ENCODE data around the gene SAP30L. TPM values are rescaled to one million over a fixed set of nuclear protein-coding genes. Genes with fewer than 3 reads are reported as not detected.
A peak's percentile ranks its signal among the peaks of the same experiment; 100 is the strongest.

The SAP30L gene, protein sequence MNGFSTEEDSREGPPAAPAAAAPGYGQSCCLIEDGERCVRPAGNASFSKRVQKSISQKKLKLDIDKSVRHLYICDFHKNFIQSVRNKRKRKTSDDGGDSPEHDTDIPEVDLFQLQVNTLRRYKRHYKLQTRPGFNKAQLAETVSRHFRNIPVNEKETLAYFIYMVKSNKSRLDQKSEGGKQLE
- 21.1 TPM for polyA plus RNA-seq (2013, experiment 1 of 2)
- 24.2 TPM for polyA plus RNA-seq (2013, experiment 2 of 2)

DNA sequence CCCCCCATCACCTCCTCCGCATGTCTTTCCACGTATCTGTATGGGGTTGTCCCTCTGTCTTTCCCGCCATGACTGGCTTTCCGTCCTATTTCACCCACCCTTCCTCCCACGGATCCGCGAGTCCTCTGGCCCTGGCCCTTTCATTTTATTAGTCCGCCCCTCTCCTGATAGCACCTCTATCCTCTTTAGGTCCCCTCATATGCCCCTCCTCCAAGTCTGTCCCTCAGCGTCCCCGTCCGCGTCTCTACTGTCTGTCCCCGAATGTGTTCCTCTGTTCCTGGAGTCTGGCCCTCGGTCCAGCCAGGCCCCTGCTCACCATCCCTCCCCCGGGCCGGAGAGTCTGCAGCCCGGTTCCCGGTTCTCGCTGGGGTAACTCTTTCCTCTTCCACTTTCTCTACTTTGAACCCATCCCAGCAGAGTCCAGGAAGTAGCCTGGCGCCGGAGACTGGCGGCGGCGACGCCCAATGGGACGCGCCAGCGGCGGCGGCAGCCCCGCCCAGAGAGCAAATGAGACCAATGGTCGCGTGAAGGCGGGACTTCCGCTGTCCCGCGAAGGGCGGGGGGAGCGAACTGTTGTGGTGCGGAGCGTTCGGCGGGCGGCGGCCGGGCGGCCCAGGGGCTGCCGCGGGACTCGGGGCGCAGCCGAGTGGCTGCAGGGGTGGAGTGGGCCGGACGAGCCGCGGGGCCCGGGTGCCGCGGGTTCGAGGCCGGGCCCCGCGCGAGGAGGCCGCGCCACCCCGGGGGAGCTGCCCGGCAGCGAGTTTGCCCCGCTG is at the start of gene SAP30L:
SAP30L (plus strand) TSS at position 576 of the 773 bp plus-strand sequence. CDS start 608 bp downstream, outside the sequence.
- Histone ChIP-seq H3K4me3 (ENCODE audit: low read length) (peak within 1 kb of the TSS; percentile 96), H3K36me3 (ENCODE audit: insufficient read depth, low read length) (peaks cover 13% of the 10 kb centered on the region), H3K4me1 (ENCODE audit: insufficient read depth, low read length) (peaks cover 6% of the 10 kb centered on the region), H3K27ac (ENCODE audit: low read depth, low read length) (no peak within 1 kb of the TSS), H3K9ac (ENCODE audit: low read depth, low read length) (peak within 1 kb of the TSS; percentile 62), H3K27me3 (ENCODE audit: insufficient read depth, low read length) (peaks cover 4% of the 10 kb centered on the region; the same call in 1 of the 2 replicates), H3K9me3 (ENCODE audit: insufficient read depth, low read depth, low read length) (no peaks in the 10 kb centered on the region)
- under 1% methylated on average over 70 of the region's 70 CpGs for WGBS

DNA sequence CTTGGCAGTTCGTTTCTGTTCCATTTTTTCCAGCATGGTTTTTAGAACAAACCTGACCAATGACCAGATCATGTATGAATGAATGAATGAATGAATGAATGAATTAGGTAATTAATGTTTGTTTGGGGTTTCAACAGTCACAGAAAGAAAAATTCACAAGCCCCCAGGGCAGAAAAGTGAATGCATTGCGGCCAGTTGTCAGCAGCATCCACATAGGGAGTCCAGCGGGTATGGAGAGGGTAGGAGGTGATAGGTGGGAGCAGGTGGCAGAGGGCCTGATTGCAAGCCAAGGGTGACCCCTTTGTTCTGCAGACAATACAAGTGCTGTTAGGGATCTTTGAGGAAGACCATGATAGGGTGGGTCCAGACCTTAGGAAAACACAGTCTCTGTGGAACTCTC is 49.7 kb upstream of the SAP30L start:
- Histone ChIP-seq H3K36me3 (ENCODE audit: insufficient read depth, low read length) (no peaks in the 10 kb centered on the region), H3K4me1 (ENCODE audit: insufficient read depth, low read length) (no peaks in the 10 kb centered on the region), H3K4me3 (ENCODE audit: low read length) (no peak overlapping the region), H3K27me3 (ENCODE audit: insufficient read depth, low read length) (no peaks in the 10 kb centered on the region), H3K9ac (ENCODE audit: low read depth, low read length) (no peak overlapping the region), H3K9me3 (ENCODE audit: insufficient read depth, low read depth, low read length) (no peaks in the 10 kb centered on the region), H3K27ac (ENCODE audit: low read depth, low read length) (no peak overlapping the region)
- 83% methylated on average over 3 of the region's 3 CpGs for WGBS

DNA sequence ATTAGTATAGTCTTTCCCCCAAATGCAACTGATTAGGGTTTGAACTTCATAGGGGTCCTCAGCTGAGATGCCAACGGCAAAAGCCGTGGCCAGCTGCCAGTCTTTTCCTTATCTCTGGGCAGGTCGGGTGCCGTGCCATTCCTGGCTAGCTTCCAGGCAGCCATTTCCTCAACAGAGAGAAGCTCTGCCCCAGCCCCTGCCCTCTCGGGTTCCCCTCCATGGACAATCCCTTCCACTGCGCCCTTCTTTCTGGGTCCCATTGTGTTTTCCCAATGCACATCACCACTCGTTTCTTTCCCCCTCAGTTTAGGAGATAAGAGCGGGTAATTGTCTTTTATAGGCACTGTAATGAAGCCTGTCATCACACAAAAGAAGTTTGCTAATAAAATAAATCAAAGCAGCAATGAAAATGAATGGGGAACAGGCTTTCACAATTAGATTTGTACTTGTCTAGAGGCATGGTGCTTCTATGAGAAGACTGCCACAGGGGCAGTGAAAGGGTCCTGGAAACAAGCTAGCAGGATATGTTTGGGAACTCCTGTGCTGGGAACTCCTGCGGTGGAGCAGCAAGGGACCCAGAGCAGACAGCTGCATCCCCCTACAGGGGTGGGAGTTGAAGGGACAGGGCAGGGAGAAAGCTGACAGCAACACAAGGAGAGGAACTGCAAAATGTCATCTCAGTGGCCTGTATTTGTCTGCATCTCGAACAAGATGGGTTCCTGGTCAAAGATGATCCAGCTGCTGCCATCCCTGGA is 48.0 kb upstream of the SAP30L start:
- Histone ChIP-seq H3K4me3 (ENCODE audit: low read length) (no peak overlapping the region), H3K4me1 (ENCODE audit: insufficient read depth, low read length) (no peaks in the 10 kb centered on the region), H3K9me3 (ENCODE audit: insufficient read depth, low read depth, low read length) (no peaks in the 10 kb centered on the region), H3K36me3 (ENCODE audit: insufficient read depth, low read length) (no peaks in the 10 kb centered on the region), H3K27ac (ENCODE audit: low read depth, low read length) (no peak overlapping the region), H3K27me3 (ENCODE audit: insufficient read depth, low read length) (no peaks in the 10 kb centered on the region), H3K9ac (ENCODE audit: low read depth, low read length) (no peak overlapping the region)
- WGBS: 88% methylated on average over 9 of the region's 10 CpGs

DNA sequence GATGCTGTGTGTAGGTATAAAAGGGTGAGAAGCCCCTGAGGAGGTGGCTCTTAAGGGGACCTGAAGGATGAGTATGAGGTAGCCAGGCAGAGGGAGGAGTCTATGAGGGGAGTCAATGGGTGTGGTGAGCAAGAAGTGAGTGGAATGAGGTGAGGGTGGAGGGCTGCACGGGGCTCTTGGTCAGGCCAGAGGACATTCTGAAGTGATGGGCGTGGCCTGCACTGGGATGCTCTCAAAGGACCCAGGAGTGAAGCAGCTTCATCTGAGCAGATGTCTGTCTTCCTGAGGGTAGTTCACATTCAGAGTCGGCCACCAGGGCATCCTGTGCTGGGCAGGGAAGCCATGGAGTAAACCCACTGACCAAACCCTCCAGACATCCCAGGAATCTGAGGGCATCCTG is 45.1 kb upstream of the SAP30L start:
- Histone ChIP-seq H3K9me3 (ENCODE audit: insufficient read depth, low read depth, low read length) (no peaks in the 10 kb centered on the region), H3K36me3 (ENCODE audit: insufficient read depth, low read length) (no peaks in the 10 kb centered on the region), H3K27ac (ENCODE audit: low read depth, low read length) (no peak overlapping the region), H3K27me3 (ENCODE audit: insufficient read depth, low read length) (no peaks in the 10 kb centered on the region), H3K9ac (ENCODE audit: low read depth, low read length) (no peak overlapping the region), H3K4me1 (ENCODE audit: insufficient read depth, low read length) (0 out of 2 replicates have a peak, but pooled peaks cover 7% of the 10 kb centered on the region), H3K4me3 (ENCODE audit: low read length) (no peak overlapping the region)
- 85% methylated on average over 3 of the region's 3 CpGs for WGBS

DNA sequence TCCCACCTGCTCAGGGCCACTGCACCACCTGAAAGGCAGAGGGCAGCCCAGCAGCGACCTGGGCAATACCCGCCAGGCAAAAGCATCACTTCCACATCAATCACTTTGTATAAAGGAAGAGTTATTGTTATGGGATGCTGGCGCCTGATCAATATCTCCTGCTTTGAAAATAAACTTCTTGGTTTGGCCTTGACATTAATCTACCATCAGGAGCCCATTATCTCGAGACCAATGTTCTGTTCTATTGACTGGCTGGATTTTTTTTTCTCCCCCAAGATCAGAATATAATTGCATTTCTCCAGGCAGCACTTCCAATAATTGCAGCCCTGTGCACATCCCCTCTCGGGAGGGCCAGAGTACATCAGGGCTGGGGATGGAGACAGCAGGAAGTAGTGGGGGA is 44.4 kb upstream of the SAP30L start:
- H3K27ac ChIP-seq (ENCODE audit: low read depth, low read length): no peak overlapping the region
- 0 out of 2 replicates have a peak, but pooled peaks cover 7% of the 10 kb centered on the region for H3K4me1 ChIP-seq (ENCODE audit: insufficient read depth, low read length)
- H3K4me3 ChIP-seq (ENCODE audit: low read length): no peak overlapping the region
- H3K9ac ChIP-seq (ENCODE audit: low read depth, low read length): no peak overlapping the region
- no peaks in the 10 kb centered on the region for H3K9me3 ChIP-seq (ENCODE audit: insufficient read depth, low read depth, low read length)
- no peaks in the 10 kb centered on the region for H3K27me3 ChIP-seq (ENCODE audit: insufficient read depth, low read length)
- WGBS: 96% methylated on average over 3 of the region's 5 CpGs
- no peaks in the 10 kb centered on the region for H3K36me3 ChIP-seq (ENCODE audit: insufficient read depth, low read length)

DNA sequence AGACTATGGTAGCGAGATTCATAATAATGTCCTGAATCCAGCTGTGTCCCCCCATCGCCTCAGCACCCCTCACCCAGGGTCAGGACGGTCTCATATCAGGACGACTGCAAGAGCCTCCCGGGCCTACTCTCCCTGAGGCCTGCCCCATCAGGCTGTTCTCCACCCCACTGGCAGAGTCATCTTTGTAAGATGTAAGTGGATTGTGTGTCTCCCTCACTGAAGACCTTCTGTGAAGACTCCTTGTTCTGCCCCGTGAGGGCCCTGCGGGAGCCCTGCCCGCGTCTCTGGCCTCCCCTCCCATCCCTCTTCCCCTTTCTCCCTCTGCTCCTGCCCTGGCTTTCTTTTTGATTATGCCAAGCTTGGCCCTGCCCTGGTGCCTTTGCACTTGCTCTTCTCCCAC is 43.9 kb upstream of the SAP30L start:
- no peak overlapping the region for H3K4me3 ChIP-seq (ENCODE audit: low read length)
- H3K27ac ChIP-seq (ENCODE audit: low read depth, low read length): no peak overlapping the region
- no peaks in the 10 kb centered on the region for H3K9me3 ChIP-seq (ENCODE audit: insufficient read depth, low read depth, low read length)
- WGBS: 93% methylated on average over 9 of the region's 9 CpGs
- no peaks in the 10 kb centered on the region for H3K27me3 ChIP-seq (ENCODE audit: insufficient read depth, low read length)
- 0 out of 2 replicates have a peak, but pooled peaks cover 7% of the 10 kb centered on the region for H3K4me1 ChIP-seq (ENCODE audit: insufficient read depth, low read length)
- H3K36me3 ChIP-seq (ENCODE audit: insufficient read depth, low read length): no peaks in the 10 kb centered on the region
- no peak overlapping the region for H3K9ac ChIP-seq (ENCODE audit: low read depth, low read length)

DNA sequence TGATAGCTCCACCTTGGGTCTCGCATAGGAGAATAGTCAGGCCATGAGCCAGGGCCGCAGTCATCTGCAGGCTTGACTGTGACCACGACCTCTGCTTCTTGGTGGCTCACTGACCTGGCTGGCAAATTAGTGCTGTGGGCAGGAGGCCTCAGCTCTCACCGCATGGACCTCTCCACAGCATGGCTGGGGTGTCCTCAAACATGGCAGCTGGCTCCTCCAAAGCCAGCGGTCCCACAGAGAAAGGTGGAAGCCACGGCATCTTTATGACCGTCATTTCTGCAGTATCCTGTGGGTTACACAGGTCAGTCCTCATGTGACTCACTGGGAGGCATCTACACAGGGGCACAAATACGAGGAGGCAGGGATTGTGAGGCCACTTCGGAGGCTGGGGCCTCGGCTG is 43.2 kb upstream of the SAP30L start:
- Histone ChIP-seq H3K27me3 (ENCODE audit: insufficient read depth, low read length) (no peaks in the 10 kb centered on the region), H3K36me3 (ENCODE audit: insufficient read depth, low read length) (no peaks in the 10 kb centered on the region), H3K4me1 (ENCODE audit: insufficient read depth, low read length) (0 out of 2 replicates have a peak, but pooled peaks cover 7% of the 10 kb centered on the region), H3K4me3 (ENCODE audit: low read length) (no peak overlapping the region), H3K9me3 (ENCODE audit: insufficient read depth, low read depth, low read length) (no peaks in the 10 kb centered on the region), H3K27ac (ENCODE audit: low read depth, low read length) (no peak overlapping the region), H3K9ac (ENCODE audit: low read depth, low read length) (no peak overlapping the region)
- WGBS: 94% methylated on average over 10 of the region's 10 CpGs

DNA sequence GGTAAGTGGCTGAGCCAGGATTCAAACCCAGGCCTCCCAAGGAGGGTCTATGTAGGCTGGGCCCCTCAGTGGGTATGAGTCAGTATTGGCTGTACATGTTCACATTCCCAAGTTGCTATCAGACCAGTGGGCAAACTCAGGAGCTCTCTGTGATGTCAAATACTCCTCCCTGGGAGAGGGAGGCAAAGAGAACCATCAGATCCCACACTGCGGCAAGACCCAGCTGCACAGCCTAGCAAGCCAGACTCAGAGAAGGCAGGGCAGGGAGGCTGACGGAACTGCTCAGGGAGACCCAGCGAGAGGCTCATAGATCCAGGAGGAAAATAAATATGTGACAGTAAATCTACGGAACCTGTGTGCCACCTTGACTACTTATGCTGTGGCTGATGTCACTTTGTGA is 42.6 kb upstream of the SAP30L start:
- Histone ChIP-seq H3K4me1 (ENCODE audit: insufficient read depth, low read length) (0 out of 2 replicates have a peak, but pooled peaks cover 7% of the 10 kb centered on the region), H3K36me3 (ENCODE audit: insufficient read depth, low read length) (no peaks in the 10 kb centered on the region), H3K9ac (ENCODE audit: low read depth, low read length) (no peak overlapping the region), H3K4me3 (ENCODE audit: low read length) (no peak overlapping the region), H3K27ac (ENCODE audit: low read depth, low read length) (no peak overlapping the region), H3K9me3 (ENCODE audit: insufficient read depth, low read depth, low read length) (no peaks in the 10 kb centered on the region), H3K27me3 (ENCODE audit: insufficient read depth, low read length) (no peaks in the 10 kb centered on the region)
- WGBS: 96% methylated on average over 4 of the region's 4 CpGs

DNA sequence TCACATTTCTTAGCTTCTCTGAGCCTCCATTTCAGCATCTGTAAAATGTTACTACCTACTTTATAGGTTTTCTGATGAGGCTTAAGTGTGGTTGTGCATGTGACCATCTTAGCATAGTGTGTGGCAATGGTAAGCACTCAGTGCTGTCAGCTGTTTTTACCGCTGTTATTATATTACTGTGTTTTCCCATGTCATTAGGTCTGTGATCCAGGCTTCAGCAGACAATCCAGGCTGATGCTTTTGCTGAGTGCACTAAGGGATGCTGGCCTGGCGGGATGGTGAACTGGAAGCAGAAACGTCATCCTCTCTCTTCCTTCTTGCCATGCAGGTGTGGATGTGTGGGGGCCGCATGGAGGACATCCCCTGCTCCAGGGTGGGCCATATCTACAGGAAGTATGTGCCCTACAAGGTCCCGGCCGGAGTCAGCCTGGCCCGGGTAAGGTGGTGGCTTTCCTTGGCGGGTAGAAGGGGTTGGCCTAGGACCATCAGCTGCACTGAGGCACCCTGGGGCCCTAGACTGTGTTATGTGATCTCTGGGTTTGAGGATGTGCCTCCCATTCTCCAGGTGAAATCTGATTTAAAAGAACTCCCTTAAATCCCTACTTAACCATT is 41.9 kb upstream of the SAP30L start:
- Histone ChIP-seq H3K27me3 (ENCODE audit: insufficient read depth, low read length) (no peaks in the 10 kb centered on the region), H3K9ac (ENCODE audit: low read depth, low read length) (no peak overlapping the region), H3K27ac (ENCODE audit: low read depth, low read length) (no peak overlapping the region), H3K9me3 (ENCODE audit: insufficient read depth, low read depth, low read length) (no peaks in the 10 kb centered on the region), H3K4me3 (ENCODE audit: low read length) (no peak overlapping the region), H3K36me3 (ENCODE audit: insufficient read depth, low read length) (no peaks in the 10 kb centered on the region), H3K4me1 (ENCODE audit: insufficient read depth, low read length) (0 out of 2 replicates have a peak, but pooled peaks cover 7% of the 10 kb centered on the region)
- WGBS: 87% methylated on average over 8 of the region's 8 CpGs

DNA sequence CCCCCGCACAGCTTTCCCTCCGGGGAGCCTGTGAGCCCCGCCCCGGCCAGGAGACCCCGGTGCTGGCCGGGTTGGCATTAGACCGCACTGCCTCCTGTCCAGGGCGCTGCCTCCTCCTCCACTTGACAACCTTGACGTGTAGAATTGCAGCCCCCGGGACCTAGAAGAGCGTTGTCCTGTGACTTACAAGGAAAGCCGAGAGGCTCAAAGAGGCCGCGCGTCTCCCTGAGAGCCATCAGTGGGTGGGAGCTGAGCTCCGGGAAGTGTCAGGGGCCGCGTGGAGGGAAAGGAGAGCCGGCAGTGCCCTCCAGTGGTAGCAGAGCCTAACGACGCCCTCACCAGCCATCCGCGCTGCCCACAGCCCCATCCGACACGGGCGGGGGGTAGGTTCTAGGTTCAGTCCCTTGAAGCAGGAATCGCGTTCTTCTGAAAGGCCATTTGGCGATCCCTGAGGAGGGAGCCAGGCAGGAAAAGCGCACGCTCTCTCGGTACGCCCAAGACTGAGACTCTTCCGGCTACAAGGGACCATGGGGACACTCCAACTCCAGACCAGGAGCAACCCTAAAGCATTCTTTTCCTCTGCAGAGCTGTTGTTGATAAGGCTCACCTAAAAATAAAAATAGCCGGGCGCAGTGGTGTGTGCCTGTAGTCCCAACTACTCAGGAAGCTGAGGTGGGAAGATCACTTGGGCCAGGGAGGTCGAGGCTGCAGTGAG is 40.6 kb upstream of the SAP30L start:
- WGBS: 13% methylated on average over 37 of the region's 37 CpGs
- Histone ChIP-seq H3K36me3 (ENCODE audit: insufficient read depth, low read length) (no peaks in the 10 kb centered on the region), H3K27me3 (ENCODE audit: insufficient read depth, low read length) (no peaks in the 10 kb centered on the region), H3K9me3 (ENCODE audit: insufficient read depth, low read depth, low read length) (no peaks in the 10 kb centered on the region), H3K4me3 (ENCODE audit: low read length) (peak overlapping the region; percentile 39), H3K4me1 (ENCODE audit: insufficient read depth, low read length) (0 out of 2 replicates have a peak, but pooled peaks cover 7% of the 10 kb centered on the region), H3K27ac (ENCODE audit: low read depth, low read length) (no peak overlapping the region), H3K9ac (ENCODE audit: low read depth, low read length) (no peak overlapping the region)

Data from HUES64 (cell line).